ENCODE measurements around the gene OTOP2. TPM values are rescaled to one million over a fixed set of nuclear protein-coding genes. Genes with fewer than 3 reads are reported as not detected.
A peak's percentile ranks its signal among the peaks of the same experiment; 100 is the strongest.

The OTOP2 gene
- total and polyA plus RNA-seq, 9 of the 15 experiments (the other 6 are each of a cell fraction or from before 2014, with no cell fraction given): 0.04 to 0.36 (median 0.14) TPM; not detected in 1

- H3K36me3 ChIP-seq (ENCODE audit: control insufficient read depth, insufficient read depth, low read length): no peaks in the 10 kb centered on the region
- intact Hi-C loops (cut with micrococcal nuclease): no loop called here
- no peak overlapping the region for H3K4me2 ChIP-seq (ENCODE audit: insufficient read depth, low read length)
- no peak overlapping the region for H3K27ac ChIP-seq (ENCODE audit: extremely low read depth, low read depth, low read length)
- H2AFZ ChIP-seq (ENCODE audit: low read depth, low read length): no peak overlapping the region
- H3K4me1 ChIP-seq (replicated peaks in 1 of 2; ENCODE audit: control insufficient read depth in 2 of 2, insufficient read depth in 2 of 2, low read length in 2 of 2): peaks cover 0 to 37% of the 10 kb centered on the region in 2 experiments; a peak in 3 of 5 replicates
- in situ Hi-C loops (cut with MboI): no loop called here
- H3K9ac ChIP-seq (ENCODE audit: insufficient read depth in 1 of 2, low read depth in 2 of 2, low read length in 2 of 2): peak overlapping the region in 1 of 2 experiments; percentile 58; a peak in 2 of 4 replicates
- H3K27me3 ChIP-seq (ENCODE audit: control insufficient read depth in 2 of 2, insufficient read depth in 2 of 2, low read length in 2 of 2): peaks cover 9 to 35% of the 10 kb centered on the region in 2 experiments; a peak in 3 of 5 replicates
- ATAC-seq (no peak), FAIRE-seq (no peak), DNase-seq (ENCODE audit: extremely low read depth in 1 of 4, low spot score in 3 of 4) (no peak)
- POLR2A ChIA-PET: interaction anchor here (0.6 to 0.9 kb wide), 3 partner anchors 27 to 206 kb away, joined by 3 to 4 read pairs (median 3); no protein-coding TSS in a partner anchor
- no TSS peak for BruUV-seq (replicated peaks)
- TF ChIP-seq EP400 (IDR thresholded peaks at IDR 0.05): no peak
- no peak for TF ChIP-seq ZNF384 (IDR thresholded peaks at IDR 0.05; ENCODE audit: low read depth, low read length)
- TF ChIP-seq, protein P1, sequence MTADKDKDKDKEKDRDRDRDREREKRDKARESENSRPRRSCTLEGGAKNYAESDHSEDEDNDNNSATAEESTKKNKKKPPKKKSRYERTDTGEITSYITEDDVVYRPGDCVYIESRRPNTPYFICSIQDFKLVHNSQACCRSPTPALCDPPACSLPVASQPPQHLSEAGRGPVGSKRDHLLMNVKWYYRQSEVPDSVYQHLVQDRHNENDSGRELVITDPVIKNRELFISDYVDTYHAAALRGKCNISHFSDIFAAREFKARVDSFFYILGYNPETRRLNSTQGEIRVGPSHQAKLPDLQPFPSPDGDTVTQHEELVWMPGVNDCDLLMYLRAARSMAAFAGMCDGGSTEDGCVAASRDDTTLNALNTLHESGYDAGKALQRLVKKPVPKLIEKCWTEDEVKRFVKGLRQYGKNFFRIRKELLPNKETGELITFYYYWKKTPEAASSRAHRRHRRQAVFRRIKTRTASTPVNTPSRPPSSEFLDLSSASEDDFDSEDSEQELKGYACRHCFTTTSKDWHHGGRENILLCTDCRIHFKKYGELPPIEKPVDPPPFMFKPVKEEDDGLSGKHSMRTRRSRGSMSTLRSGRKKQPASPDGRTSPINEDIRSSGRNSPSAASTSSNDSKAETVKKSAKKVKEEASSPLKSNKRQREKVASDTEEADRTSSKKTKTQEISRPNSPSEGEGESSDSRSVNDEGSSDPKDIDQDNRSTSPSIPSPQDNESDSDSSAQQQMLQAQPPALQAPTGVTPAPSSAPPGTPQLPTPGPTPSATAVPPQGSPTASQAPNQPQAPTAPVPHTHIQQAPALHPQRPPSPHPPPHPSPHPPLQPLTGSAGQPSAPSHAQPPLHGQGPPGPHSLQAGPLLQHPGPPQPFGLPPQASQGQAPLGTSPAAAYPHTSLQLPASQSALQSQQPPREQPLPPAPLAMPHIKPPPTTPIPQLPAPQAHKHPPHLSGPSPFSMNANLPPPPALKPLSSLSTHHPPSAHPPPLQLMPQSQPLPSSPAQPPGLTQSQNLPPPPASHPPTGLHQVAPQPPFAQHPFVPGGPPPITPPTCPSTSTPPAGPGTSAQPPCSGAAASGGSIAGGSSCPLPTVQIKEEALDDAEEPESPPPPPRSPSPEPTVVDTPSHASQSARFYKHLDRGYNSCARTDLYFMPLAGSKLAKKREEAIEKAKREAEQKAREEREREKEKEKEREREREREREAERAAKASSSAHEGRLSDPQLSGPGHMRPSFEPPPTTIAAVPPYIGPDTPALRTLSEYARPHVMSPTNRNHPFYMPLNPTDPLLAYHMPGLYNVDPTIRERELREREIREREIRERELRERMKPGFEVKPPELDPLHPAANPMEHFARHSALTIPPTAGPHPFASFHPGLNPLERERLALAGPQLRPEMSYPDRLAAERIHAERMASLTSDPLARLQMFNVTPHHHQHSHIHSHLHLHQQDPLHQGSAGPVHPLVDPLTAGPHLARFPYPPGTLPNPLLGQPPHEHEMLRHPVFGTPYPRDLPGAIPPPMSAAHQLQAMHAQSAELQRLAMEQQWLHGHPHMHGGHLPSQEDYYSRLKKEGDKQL (CRISPR knock-in tag; IDR thresholded peaks at IDR 0.05; ENCODE audit: borderline replicate concordance): 0 out of 2 replicates have a peak, but pooled peaks have one; percentile 68
- no peak for TF ChIP-seq NCOA2 (IDR thresholded peaks at IDR 0.05; ENCODE audit: partially characterized antibody in 2 of 2)
- no peaks in the 10 kb centered on the region for H3K79me2 ChIP-seq (ENCODE audit: control insufficient read depth, insufficient read depth, low read length)
- CTCF ChIA-PET (ENCODE audit: low intra/inter-chr PET ratio): interaction anchor here (1.0 kb wide), 1 partner anchor 30 kb away, joined by 3 read pairs; no protein-coding TSS in a partner anchor
- no peak overlapping the region for H3K4me3 ChIP-seq
- no peaks in the 10 kb centered on the region for H4K20me1 ChIP-seq (replicated peaks; ENCODE audit: control insufficient read depth, insufficient read depth, low read length)
- peaks cover 4% of the 10 kb centered on the region; the same call in 1 of the 2 replicates for H3K9me3 ChIP-seq (replicated peaks; ENCODE audit: control insufficient read depth, insufficient read depth, low read depth, low read length)
- no peaks in the 10 kb centered on the region for H3K9me1 ChIP-seq (ENCODE audit: control insufficient read depth, insufficient read depth, low read length)
- WGBS (ENCODE audit: insufficient coverage, low coverage, missing lambda C conversion rate): 41% methylated on average over 21 of the region's 24 CpGs
Measured at GRCh38 chr17:74952431-74953133, 28.5 kb downstream of the OTOP2 start.
